AG04450 (cell line): ENCODE results near the gene AHR. TPM values are rescaled to one million over a fixed set of nuclear protein-coding genes. Genes with fewer than 3 reads are reported as not detected.

Experiments used
- CTCF ChIA-PET: fragments of 300-600, 350-600 bp; formaldehyde crosslinking; extraction: SDS; loops from one replicate; lab custom pipeline; 2022; ENCODE audit warnings: antibody characterized with exemption, inconsistent platforms; lab: Charles Lee
- POLR2A ChIA-PET: fragments of 350-600 bp; formaldehyde crosslinking; extraction: SDS; loops from one replicate; lab custom pipeline; 2021; ENCODE audit warnings: antibody characterized with exemption, inconsistent platforms; lab: Yijun Ruan, JAX
- DNase-seq: peaks from one replicate; pipeline ENCODE4 v3.0.0-alpha.2; 2011; ENCODE audit warnings: low read depth, low spot score
- H3K27ac ChIP-seq: one replicate; pipeline ENCODE4 v1.5.1; 2012; ENCODE audit warnings: low read depth, low read length, control low read depth
- H3K27me3 ChIP-seq: one replicate; pipeline ENCODE4 v1.6.0; 2012; ENCODE audit warnings: low read length; ENCODE audit not compliant: control insufficient read depth, insufficient read depth
- H3K4me3 ChIP-seq: 2 replicates; pipeline ENCODE4 v1.5.1; 2011; ENCODE audit warnings: mild to moderate bottlenecking, low read depth, low read length, control low read depth
- H3K9me3 ChIP-seq: 2 replicates; pipeline ENCODE4 v1.5.1; 2012; ENCODE audit warnings: low read length; ENCODE audit not compliant: control insufficient read depth, insufficient read depth
- polyA minus RNA-seq: library from RNA; depleted of rRNA, polyadenylated mRNA; stranded (reverse); fragments of >200 nt; gene quantifications from 2 replicates; pipeline ENCODE4 v1.2.3, GENCODE V29; 2011; rRNA and poly(A)+ RNA removed
- polyA plus RNA-seq: library from polyadenylated mRNA; depleted of rRNA; stranded (reverse); fragments of >200 nt; gene quantifications from 2 replicates; pipeline ENCODE4 v1.2.3, GENCODE V29; 2011; rRNA removed
- TF ChIP-seq, protein P1 (sequence below): IDR thresholded peaks from 2 replicates; pipeline ENCODE4 v1.5.1; 2011; ENCODE audit warnings: low read depth, low read length, control low read depth, inconsistent platforms

Gene AHR
- polyA plus RNA-seq = 9.8 and 12.1 TPM in 2 replicates
- polyA minus RNA-seq = 9.6 and 15.1 TPM in 2 replicates

DNA sequence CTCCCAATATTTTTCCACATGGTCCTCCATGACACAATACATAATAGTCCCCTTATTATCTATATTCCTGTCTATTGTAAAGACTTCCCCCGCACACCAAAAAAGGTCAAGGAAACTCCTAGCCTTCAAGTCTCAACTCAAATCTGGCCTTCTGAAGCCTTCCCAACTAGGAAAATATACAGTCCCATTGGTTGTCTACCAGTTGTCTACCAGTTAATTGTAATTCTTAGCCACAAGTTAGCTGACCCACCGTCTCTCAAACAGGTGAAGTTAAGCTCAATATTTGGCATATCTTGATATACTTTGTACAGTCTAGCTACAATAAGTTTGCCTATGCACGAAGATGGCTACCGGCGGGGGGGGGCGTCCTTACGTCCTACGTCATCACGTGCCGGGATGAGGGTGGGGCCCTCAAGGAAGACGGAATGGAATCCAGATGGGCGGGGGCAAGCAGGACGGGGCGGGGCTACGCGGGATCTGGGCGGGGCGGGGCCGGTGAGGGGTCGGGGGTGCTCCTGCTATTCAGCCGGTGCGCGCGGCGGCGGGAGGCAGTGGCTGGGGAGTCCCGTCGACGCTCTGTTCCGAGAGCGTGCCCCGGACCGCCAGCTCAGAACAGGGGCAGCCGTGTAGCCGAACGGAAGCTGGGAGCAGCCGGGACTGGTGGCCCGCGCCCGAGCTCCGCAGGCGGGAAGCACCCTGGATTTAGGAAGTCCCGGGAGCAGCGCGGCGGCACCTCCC lies at the start of gene AHR:
Gene AHR, plus strand, starts transcription at position 551 of the 738 bp plus-strand sequence. CDS start 613 bp downstream, outside the sequence.
- POLR2A ChIA-PET = interaction anchor here (0.5 to 1.7 kb wide), 11 partner anchors 9 to 742 kb away, joined by 3 to 8 read pairs (median 3); no protein-coding TSS in a partner anchor
- Histone ChIP-seq H3K4me3 (peak within 1 kb of the TSS; percentile 72), H3K27me3 (no peaks in the 10 kb centered on the region), H3K27ac (peak within 1 kb of the TSS; percentile 34), H3K9me3 (no peaks in the 10 kb centered on the region)
- CTCF ChIA-PET = interaction anchor here (0.6 to 1.5 kb wide), 6 partner anchors 17 to 407 kb away, joined by 4 to 5 read pairs (median 4); no protein-coding TSS in a partner anchor
- peak; percentile 89 for DNase-seq
- TF ChIP-seq, protein P1, sequence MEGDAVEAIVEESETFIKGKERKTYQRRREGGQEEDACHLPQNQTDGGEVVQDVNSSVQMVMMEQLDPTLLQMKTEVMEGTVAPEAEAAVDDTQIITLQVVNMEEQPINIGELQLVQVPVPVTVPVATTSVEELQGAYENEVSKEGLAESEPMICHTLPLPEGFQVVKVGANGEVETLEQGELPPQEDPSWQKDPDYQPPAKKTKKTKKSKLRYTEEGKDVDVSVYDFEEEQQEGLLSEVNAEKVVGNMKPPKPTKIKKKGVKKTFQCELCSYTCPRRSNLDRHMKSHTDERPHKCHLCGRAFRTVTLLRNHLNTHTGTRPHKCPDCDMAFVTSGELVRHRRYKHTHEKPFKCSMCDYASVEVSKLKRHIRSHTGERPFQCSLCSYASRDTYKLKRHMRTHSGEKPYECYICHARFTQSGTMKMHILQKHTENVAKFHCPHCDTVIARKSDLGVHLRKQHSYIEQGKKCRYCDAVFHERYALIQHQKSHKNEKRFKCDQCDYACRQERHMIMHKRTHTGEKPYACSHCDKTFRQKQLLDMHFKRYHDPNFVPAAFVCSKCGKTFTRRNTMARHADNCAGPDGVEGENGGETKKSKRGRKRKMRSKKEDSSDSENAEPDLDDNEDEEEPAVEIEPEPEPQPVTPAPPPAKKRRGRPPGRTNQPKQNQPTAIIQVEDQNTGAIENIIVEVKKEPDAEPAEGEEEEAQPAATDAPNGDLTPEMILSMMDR = no peak

DNA sequence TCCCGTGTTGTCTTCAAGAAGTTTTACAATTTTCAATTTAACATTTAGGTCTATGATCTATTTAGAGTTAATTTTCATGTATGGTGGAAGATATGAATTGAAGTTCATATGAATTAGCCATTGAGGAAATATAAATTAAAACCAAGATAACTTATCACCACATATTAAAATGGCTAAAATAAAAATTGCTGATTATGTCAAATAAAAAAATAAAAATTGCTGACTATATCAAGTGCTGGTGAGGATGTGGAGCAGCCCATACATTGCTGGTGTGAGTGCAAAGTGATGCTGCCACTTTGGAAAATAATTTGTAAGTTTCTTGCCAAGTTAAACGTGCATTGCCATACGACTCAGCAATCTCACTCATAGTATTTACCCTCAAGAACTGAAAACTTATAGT lies 44.6 kb upstream of the AHR start:
- ChIA-PET POLR2A (no interaction called here), CTCF (no interaction called here)
- TF ChIP-seq, protein P1 = no peak
- H3K27ac ChIP-seq = no peak overlapping the region
- H3K9me3 ChIP-seq = no peaks in the 10 kb centered on the region
- H3K27me3 ChIP-seq = no peaks in the 10 kb centered on the region
- H3K4me3 ChIP-seq = no peak overlapping the region
- no peak for DNase-seq

GRCh38 chr7:17255926-17256325 lies 42.5 kb upstream of the AHR start:
- H3K4me3 ChIP-seq = no peak overlapping the region
- no peak for DNase-seq
- ChIA-PET POLR2A (no interaction called here), CTCF (no interaction called here)
- TF ChIP-seq, protein P1 = no peak
- H3K27me3 ChIP-seq = no peaks in the 10 kb centered on the region
- H3K27ac ChIP-seq = no peak overlapping the region
- H3K9me3 ChIP-seq = no peaks in the 10 kb centered on the region

- CTCF ChIA-PET = no interaction called here
- no peaks in the 10 kb centered on the region for H3K27me3 ChIP-seq
- no peaks in the 10 kb centered on the region for H3K9me3 ChIP-seq
- POLR2A ChIA-PET = no interaction called here
- H3K4me3 ChIP-seq = no peak overlapping the region
- H3K27ac ChIP-seq = no peak overlapping the region
- TF ChIP-seq, protein P1 = no peak
- DNase-seq = no peak
Measured at GRCh38 chr7:17256375-17256774, 42.1 kb upstream of the AHR start.

- no peak overlapping the region for H3K27ac ChIP-seq
- DNase-seq = no peak
- ChIA-PET POLR2A (no interaction called here), CTCF (interaction anchor here (1.3 kb wide), 1 partner anchor 203 kb away, joined by 3 read pairs; no protein-coding TSS in a partner anchor)
- TF ChIP-seq, protein P1 = no peak
- H3K27me3 ChIP-seq = no peaks in the 10 kb centered on the region
- no peak overlapping the region for H3K4me3 ChIP-seq
- H3K9me3 ChIP-seq = peaks cover 13% of the 10 kb centered on the region; the same call in 1 of the 2 replicates
Measured at GRCh38 chr7:17266565-17266964, 31.9 kb upstream of the AHR start.
